ENCODE results near the gene ZNF282. TPM values are rescaled to one million over a fixed set of nuclear protein-coding genes. Genes with fewer than 3 reads are reported as not detected.

ZNF282 gene
- total RNA-seq, 1 donor from 2014 or later, result 17.9 TPM

DNA sequence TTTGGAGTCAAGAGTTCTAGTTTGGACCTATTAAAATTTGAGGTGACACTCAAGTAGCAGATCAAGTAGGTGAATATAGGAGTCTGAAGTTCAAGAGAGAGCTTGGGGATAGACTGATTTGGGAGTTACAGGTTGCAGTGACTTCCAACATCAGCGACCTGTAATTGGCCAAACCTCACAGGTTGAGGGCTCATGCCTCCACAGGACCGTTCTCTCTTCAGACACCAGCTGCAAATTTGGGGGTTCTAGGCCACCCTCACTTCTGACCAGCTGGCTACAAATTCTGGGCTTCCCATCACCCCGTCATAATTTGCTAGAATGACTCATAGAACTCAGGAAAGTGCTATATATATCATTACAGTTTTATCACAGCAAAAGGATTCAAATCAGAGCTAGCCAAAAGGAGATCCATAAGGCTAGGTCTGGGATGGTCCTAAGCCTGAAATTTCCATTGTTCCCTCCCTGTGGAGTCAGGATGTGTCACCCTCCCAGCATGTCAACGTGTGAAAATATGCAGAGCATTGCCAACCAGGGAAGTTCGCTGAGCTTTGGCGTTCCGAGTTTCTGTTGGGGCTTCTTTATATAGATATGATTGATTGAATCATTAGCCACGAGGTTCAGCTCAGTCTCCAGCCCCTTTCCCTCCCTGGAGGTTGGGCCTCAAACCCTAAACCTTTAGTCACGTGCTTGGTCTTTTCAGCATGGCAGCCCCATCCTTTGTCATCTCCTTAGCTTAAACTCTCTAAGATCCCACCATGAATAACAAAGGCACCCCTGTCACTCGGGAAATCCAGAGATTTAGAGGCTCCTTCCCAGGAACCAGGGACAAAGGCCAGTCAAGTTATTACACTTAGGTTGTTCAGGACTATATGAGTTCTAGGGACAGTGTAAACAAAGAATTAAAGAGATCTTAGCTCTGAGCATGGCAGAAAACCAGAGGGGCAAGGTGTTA, 23.4 kb downstream of the ZNF282 start:
- no peak for DNase-seq (ENCODE audit: low spot score in 2 of 2)
- Histone ChIP-seq H3K4me3 (no peak overlapping the region), H3K4me1 (no peaks in the 10 kb centered on the region), H3K9me3 (no peaks in the 10 kb centered on the region), H3K36me3 (peaks cover 50 to 96% of the 10 kb centered on the region in 2 donors), H3K27ac (no peak overlapping the region), H3K27me3 (no peaks in the 10 kb centered on the region)
- intact Hi-C loops (cut with DNase I), result no loop called here
- TF ChIP-seq, protein P1, sequence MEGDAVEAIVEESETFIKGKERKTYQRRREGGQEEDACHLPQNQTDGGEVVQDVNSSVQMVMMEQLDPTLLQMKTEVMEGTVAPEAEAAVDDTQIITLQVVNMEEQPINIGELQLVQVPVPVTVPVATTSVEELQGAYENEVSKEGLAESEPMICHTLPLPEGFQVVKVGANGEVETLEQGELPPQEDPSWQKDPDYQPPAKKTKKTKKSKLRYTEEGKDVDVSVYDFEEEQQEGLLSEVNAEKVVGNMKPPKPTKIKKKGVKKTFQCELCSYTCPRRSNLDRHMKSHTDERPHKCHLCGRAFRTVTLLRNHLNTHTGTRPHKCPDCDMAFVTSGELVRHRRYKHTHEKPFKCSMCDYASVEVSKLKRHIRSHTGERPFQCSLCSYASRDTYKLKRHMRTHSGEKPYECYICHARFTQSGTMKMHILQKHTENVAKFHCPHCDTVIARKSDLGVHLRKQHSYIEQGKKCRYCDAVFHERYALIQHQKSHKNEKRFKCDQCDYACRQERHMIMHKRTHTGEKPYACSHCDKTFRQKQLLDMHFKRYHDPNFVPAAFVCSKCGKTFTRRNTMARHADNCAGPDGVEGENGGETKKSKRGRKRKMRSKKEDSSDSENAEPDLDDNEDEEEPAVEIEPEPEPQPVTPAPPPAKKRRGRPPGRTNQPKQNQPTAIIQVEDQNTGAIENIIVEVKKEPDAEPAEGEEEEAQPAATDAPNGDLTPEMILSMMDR (IDR thresholded peaks at IDR 0.05), result no peak

DNA sequence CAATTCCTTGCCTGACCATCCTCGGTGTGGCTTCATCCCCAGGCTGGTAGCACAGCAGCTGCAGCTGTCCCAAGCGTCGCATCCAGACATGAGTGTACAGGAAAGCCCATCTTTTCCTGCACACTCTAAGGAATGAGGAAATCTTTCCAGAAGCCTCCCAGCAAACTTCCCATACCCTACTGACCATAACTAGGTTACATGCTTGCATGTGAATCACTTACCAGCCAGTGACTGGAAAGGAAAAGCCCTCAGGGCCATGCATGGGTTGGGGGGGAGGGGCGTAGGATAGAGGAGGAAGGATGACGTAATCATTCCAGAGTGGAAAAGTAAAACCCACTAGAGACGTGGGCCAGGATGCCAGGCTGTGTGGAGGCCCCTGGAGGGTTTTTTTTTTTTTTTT, 25.2 kb downstream of the ZNF282 start:
- TF ChIP-seq, protein P1 (IDR thresholded peaks at IDR 0.05), result no peak
- Histone ChIP-seq H3K4me3 (no peak overlapping the region), H3K4me1 (no peaks in the 10 kb centered on the region), H3K27me3 (no peaks in the 10 kb centered on the region), H3K36me3 (peaks cover 45 to 94% of the 10 kb centered on the region in 2 donors), H3K27ac (no peak overlapping the region), H3K9me3 (no peaks in the 10 kb centered on the region)
- intact Hi-C loops (cut with DNase I), result no loop called here
- no peak for DNase-seq (ENCODE audit: low spot score in 2 of 2)

DNA sequence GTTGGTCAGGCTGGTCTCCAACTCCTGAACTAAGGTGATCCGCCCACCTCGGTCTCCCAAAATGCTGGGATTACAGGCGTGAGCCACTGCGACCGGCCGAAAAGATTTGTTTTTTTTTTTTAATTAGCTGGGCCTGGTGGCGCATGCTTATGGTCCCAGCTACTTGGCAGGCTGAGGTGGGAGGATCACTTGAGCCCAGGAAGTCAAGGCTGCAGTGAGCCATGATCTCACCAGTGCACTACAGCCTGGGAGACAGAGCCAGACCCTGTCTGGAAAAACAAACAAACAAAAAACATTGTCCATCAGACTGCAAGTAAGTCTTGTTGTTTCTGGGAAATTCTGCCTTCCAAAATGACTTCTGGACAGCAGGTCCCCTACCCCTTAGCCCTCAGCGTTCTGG, 27.8 kb downstream of the ZNF282 start:
- Histone ChIP-seq H3K9me3 (no peaks in the 10 kb centered on the region), H3K27me3 (no peaks in the 10 kb centered on the region), H3K27ac (no peak overlapping the region), H3K4me3 (no peak overlapping the region), H3K4me1 (no peaks in the 10 kb centered on the region), H3K36me3 (peaks cover 28 to 71% of the 10 kb centered on the region in 2 donors)
- intact Hi-C loops (cut with DNase I), result no loop called here
- no peak for DNase-seq (ENCODE audit: low spot score in 2 of 2)
- TF ChIP-seq, protein P1 (IDR thresholded peaks at IDR 0.05), result no peak

DNA sequence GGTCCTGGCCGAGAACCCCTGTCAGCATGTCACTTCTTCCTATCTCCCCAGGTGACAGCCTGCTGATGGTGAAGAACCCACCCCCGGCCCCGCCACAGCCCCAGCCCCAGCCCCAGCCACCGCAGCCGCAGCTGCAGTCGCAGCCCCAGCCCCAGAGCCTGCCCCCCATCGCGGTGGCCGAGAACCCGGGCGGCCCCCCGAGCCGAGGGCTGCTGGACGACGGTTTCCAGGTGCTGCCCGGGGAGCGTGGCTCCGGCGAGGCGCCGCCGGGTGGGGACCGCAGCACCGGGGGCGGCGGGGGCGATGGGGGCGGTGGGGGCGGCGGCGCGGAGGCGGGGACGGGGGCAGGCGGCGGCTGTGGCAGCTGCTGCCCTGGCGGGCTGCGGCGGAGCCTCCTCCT, 28.4 kb downstream of the ZNF282 start:
- Histone ChIP-seq H3K9me3 (no peaks in the 10 kb centered on the region), H3K4me1 (no peaks in the 10 kb centered on the region), H3K4me3 (no peak overlapping the region), H3K27ac (no peak overlapping the region), H3K36me3 (peaks cover 25 to 65% of the 10 kb centered on the region in 2 donors), H3K27me3 (no peaks in the 10 kb centered on the region)
- intact Hi-C loops (cut with DNase I), result no loop called here
- TF ChIP-seq, protein P1 (IDR thresholded peaks at IDR 0.05), result no peak
- DNase-seq (ENCODE audit: low spot score in 2 of 2), result no peak

DNA sequence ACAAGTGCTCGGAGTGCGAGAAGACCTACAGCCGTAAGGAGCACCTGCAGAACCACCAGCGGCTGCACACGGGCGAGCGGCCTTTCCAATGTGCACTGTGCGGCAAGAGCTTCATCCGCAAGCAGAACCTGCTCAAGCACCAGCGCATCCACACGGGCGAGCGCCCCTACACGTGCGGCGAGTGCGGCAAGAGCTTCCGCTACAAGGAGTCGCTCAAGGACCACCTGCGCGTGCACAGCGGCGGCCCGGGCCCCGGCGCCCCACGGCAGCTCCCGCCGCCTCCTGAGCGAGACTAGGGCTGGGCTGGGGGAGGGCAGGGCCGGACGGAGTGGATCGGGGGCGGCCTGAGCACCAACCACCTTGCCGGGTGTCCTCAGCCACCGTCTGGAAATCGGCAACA, 29.0 kb downstream of the ZNF282 start:
- Histone ChIP-seq H3K4me1 (no peaks in the 10 kb centered on the region), H3K4me3 (no peak overlapping the region), H3K36me3 (peaks cover 22 to 59% of the 10 kb centered on the region in 2 donors), H3K27ac (no peak overlapping the region), H3K27me3 (no peaks in the 10 kb centered on the region), H3K9me3 (no peaks in the 10 kb centered on the region)
- no peak for DNase-seq (ENCODE audit: low spot score in 2 of 2)
- intact Hi-C loops (cut with DNase I), result no loop called here
- TF ChIP-seq, protein P1 (IDR thresholded peaks at IDR 0.05), result no peak

Data from ascending aorta (tissue), 2 donors.